ENCODE results near the gene WBP2.
"Not testable (repeated sequence)": the region's sequence is repeated elsewhere in the genome, so short reads cannot be mapped to it uniquely, and the experiment has no call there.

GRCh38 chr17:75859358-75859757 is 4.2 kb upstream of the WBP2 start:
- TF ChIP-seq RAD21 (conservative IDR thresholded peaks at IDR 0.05); EZH2 (IDR thresholded peaks at IDR 0.05; ENCODE audit: borderline replicate concordance, insufficient read depth, low read length, poor library complexity, severe bottlenecking): not testable (repeated sequence)
